Fibroblast of pulmonary artery (primary cell): ENCODE data around the gene TGM1.
"Not testable (repeated sequence)": the region's sequence is repeated elsewhere in the genome, so short reads cannot be mapped to it uniquely, and the experiment has no call there.

ENCODE experiments used
- DNase-seq: peaks from one replicate; pipeline ENCODE4 v3.0.0-alpha.2; 2010; ENCODE audit warnings: low read depth
- H3K4me3 ChIP-seq: replicated peaks from 2 replicates; pipeline ENCODE4 v1.5.1; 2011; ENCODE audit warnings: low read depth, mild to moderate bottlenecking, control low read depth, low read length, moderate library complexity
- CTCF ChIP-seq: IDR thresholded peaks from 2 replicates; pipeline ENCODE4 v1.5.1; 2011; ENCODE audit warnings: mild to moderate bottlenecking, control low read depth, low read length, inconsistent platforms; ENCODE audit errors: missing control alignments

The TGM1 gene

GRCh38 chr14:24212924-24213865, 49.8 kb downstream of the TGM1 start, which contains the start of gene CHMP4A:
CHMP4A (minus strand) TSS chr14:24213488; CDS start chr14:24213439, 49 bp downstream.
- peak within 1 kb of the TSS; percentile 64 for H3K4me3 ChIP-seq
- DNase-seq: peak; percentile 99
- peak; percentile 9 for TF ChIP-seq CTCF

DNA sequence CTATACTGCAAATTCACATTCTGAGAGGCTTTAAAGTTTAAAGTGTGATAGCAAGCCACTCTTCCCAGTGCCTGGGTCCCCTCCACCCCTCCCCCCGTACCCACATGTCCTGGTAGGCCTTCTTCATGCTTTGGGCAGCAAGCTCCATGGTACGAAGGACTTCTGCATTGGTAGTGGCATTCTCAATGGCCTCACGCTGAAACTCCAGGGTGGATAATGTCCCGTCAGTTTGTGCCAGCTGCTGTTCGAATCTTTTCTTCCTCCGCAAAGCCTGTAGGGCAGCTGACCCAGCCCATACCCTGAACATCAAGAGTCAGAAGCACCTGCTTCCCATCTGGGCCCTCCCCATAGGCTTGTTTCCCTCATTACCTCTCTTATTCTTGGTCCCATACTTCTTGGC, 51.7 kb downstream of the TGM1 start:
- DNase-seq: no peak
- no peak for TF ChIP-seq CTCF
- H3K4me3 ChIP-seq: no peak overlapping the region

DNA sequence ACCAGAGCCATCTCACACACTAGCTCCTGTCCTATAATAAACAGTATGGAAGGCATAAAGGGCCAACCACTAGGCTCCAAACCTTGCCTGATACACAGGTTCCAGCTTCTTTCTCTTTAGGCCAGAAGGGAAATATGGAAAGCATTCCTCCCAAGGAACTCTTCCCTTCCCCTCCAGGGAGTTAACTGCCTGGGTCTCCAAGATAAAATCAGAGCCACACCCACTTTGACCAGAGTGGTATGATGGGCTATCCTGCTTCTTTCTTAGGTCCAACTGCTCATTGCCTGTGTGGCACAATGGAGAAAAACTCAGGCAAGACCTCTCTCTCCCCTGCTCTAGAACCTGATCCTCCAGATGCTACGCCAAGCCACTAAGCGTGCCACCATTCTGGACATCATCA, 55.4 kb downstream of the TGM1 start:
- DNase-seq: no peak
- no peak overlapping the region for H3K4me3 ChIP-seq
- no peak for TF ChIP-seq CTCF

GRCh38 chr14:24207104-24207551, 55.8 kb downstream of the TGM1 start:
- no peak overlapping the region for H3K4me3 ChIP-seq
- TF ChIP-seq CTCF: no peak
- DNase-seq: no peak

DNA sequence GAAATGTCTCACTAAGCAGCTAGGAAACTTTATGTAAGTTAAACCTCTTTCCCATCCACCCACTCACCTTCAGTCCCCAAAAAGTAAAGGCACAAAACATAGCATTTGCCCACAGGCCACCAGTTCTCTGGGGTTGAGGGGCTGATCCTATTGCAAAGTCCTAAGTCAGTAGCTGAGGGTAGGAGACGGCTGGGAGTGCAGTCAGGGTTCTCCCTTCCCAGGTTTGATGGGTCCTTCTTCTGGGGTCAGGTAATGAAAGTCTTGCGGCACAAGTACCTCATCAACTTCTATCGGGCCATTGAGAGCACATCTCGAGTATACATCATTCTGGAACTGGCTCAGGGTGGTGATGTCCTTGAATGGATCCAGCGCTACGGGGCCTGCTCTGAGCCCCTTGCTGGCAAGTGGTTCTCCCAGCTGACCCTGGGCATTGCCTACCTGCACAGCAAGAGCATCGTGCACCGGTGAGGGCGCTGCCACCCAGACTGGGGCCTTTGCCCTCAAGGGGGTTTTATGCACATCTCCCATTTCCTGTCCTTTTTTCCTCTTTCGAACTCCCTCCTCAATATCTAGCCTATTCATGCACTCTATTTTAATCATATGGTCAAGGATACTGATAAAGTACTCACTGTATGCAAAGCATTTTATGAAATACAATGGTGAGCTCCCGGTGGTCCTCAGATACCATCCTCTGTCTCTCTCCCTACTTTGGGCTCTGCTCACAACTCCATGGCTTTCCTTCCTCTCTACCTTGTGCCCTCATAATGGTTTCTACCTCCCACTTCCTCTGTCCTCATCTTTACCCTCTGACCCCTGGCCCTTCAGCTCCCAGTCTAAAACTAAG, 56.5 kb downstream of the TGM1 start:
- DNase-seq: no peak
- H3K4me3 ChIP-seq: no peak overlapping the region
- no peak for TF ChIP-seq CTCF

GRCh38 chr14:24204163-24205146, 58.5 kb downstream of the TGM1 start:
- TF ChIP-seq CTCF: no peak
- no peak for DNase-seq
- H3K4me3 ChIP-seq: no peak overlapping the region

- not testable (repeated sequence) for DNase-seq, H3K4me3 ChIP-seq
Measured at GRCh38 chr14:24203249-24203886, 59.6 kb downstream of the TGM1 start.

- not testable (repeated sequence) for H3K4me3 ChIP-seq, DNase-seq
Measured at GRCh38 chr14:24202538-24202937, 60.4 kb downstream of the TGM1 start.
